Right ventricle myocardium superior (tissue), 1 donor: ENCODE measurements around the gene DSCAM. TPM values are rescaled to one million over a fixed set of nuclear protein-coding genes. Genes with fewer than 3 reads are reported as not detected.
"Not testable (repeated sequence)": the region's sequence is repeated elsewhere in the genome, so short reads cannot be mapped to it uniquely, and the experiment has no call there.

Source experiments
- ATAC-seq: fragments of 200-7000 bp; cut with Tn5 transposase; one replicate; pipeline ENCODE4 v1.9.1; 2020; ENCODE audit warnings: mild to moderate bottlenecking; ENCODE audit not compliant: poor library complexity
- DNase-seq: peaks from one replicate; pipeline ENCODE4 v3.0.0-alpha.2; 2020
- intact Hi-C: fragments of 100-400 bp; cut with DNase I; formaldehyde crosslinking; loops from one replicate; pipeline ENCODE4 v1.11.2; 2022
- total RNA-seq: library from RNA; stranded (reverse); fragmentation: NEBNext Ultra II Directional; extraction: Animal tissue kit (Norgen Biotek cat#: 25700); gene quantifications from one replicate; pipeline ENCODE4 v1.2.1, GENCODE V29; 2021
- donor health status: DM: no; HTN: yes; CAD: no; lungs with severe emphysema.

Gene DSCAM
- total RNA-seq, 1 donor from 2014 or later = not detected

DNA sequence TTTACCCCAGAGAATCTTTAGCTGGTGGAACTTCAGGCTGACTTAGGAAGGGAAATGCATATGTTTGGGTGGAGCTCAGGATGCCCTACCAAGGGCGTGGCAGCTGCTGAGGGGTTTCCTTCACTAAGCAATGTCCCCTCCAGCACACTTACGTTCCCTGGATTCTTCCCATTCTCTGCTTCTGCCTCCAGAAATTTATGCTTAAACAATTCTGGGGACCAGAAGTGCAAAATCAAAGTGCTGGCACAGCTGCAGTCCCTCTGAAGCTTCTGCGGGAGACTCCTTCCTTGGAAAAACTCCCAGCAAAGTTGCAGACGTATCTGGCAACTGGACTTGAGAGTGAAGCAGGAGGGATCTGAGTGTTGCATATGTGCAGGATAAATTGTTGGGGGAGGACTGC lies 576.9 kb downstream of the DSCAM start:
- intact Hi-C loops = no loop called here
- ATAC-seq (no peak), DNase-seq (no peak)

DNA sequence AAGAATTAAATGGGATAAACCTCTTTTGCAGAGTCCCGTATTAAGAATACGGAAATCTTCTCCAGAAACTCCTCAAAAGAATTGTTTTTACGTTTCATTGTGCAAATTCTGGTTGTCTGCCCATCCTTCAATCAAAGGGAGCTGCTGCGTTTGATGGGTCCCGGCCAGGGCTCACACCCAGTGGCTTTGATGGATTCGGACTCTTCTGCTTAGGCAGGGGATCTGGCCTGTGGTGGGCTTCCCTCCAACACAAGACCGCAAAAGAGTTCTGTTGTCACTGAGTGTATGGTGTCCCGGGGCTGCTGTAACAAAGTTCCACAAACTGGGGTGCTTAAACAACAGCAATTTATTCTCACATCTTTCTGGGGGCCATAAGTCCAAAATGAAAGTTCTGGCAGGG lies 577.7 kb downstream of the DSCAM start:
- DNase-seq (no peak), ATAC-seq (no peak)
- intact Hi-C loops = no loop called here

DNA sequence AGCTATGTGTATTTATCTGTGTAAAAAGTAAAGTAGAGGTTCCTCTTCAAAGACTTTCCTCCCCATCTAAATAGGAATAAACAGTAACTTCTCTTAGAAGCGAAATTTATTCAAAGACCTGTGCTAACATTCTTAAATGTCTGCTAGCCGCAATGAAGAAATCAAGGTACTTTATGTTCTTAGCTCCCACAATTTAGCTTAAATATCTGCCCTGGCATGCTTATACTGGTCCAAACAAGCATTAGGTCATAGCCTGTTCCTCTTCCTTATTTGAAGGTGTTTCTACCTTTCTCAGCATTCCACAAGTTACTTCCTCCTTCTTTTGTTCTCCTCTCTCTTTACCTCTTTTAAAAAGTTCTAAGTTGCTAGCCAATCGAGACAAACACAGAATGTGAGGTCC lies 588.5 kb downstream of the DSCAM start:
- intact Hi-C loops, DNase-seq, ATAC-seq: not testable (repeated sequence)

DNA sequence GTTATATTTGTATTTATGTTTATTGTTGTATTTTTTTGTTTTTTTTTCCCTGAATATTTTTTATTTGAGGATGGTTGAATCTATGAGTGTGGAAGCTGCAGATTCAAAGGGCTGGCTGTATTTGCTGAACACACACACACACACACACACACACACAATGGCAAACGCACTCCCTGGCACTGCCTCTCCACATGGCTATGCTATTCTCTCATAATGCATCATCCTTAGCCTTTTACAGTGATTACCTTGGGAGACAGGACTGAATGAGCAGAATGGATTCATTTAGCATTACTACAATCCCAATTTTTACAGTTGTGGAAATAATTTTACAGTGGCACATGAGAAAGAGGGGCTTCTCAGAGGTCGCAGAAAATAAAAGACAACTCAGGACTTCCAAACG lies 589.6 kb downstream of the DSCAM start:
- intact Hi-C loops = no loop called here

DNA sequence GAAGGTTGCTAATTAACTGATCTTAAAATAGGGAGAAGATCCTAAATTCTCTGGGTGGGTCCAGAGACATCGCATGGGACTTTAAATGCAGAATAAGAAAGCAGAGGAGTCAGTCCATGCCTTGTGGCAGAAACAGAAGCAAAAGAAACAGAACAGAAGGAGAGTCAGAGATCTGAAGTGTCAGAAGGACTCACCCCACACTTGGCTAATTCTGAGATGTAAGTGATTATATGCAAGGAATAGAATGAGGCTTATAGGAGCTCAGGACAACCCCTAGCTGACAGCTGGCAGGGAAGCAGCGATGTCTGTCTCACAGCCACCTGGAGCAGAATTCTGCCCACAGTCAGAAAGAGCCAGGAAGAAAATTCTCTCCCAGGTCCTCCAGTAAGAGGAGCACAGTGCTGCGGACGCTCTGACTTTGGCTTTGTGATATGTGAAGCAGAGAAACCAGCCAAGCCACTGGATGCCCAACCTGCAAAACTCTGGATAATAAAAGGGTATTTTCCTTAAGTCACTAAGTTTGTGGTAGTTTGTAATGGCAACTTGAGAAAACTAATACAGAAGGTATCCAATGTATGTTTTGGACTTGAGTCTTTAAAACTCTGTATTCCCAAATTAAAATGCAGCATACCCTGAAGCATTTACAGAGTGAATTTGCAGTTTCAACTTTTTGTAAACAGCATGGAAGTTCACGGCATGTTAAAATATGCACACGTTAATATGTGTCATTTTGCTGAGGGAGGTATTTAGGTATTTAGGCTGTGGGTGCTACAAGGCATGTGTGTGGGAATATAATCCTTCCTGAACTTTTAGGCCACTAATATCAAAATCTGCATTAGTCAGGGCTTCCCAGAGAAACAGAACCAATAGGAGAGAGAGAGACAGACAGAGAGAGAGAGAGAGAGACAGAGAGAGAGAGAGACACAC lies 591.2 kb downstream of the DSCAM start:
- intact Hi-C loops = no loop called here
- DNase-seq (no peak), ATAC-seq (no peak)

More for the DNA sequence above, 589.6 kb downstream of the DSCAM start:
- DNase-seq (no peak), ATAC-seq (no peak)

DNA sequence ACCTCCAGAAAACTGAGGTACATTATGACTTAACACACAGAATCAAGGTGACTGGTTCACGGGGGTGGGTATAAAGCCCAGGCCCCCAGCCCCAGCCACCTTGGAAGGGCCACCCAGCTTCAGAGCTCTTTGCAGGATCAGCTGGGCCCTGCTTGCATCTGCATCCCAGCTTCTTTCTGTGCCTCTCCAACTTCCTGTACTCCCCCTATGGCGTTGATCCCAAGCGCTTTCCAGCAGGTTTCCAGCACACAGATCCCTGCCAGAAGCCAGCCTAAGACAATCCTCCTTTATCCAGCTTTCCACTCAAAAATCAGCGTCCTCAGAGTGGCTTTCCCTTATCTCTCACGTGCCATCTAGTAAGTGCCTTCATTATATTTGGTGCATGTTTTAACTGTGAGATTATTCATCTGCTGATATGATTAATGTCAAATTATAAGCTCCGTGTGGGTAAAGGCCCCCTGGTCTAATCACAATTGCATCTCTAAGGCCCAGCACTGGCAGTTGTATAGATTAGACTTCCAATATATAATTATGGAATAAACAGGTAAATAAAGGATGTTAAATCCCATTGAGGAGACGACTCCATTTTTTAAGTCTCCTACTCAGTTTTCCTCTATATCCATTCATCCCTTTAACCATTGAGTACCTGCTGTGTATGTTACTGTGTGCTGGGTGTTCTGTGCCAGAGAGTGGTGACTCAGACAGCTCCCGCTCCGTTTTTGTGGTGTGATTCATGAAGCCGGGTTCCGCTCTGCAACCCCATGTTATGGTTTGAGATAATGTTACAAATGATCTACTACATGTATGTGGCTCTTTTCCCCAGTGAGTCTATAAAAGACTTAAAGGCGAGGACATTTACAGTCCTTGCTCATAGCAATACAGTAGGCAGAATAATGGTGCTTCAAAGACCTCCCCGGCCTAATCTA lies 592.2 kb downstream of the DSCAM start:
- DNase-seq (no peak), ATAC-seq (no peak)
- intact Hi-C loops = no loop called here

DNA sequence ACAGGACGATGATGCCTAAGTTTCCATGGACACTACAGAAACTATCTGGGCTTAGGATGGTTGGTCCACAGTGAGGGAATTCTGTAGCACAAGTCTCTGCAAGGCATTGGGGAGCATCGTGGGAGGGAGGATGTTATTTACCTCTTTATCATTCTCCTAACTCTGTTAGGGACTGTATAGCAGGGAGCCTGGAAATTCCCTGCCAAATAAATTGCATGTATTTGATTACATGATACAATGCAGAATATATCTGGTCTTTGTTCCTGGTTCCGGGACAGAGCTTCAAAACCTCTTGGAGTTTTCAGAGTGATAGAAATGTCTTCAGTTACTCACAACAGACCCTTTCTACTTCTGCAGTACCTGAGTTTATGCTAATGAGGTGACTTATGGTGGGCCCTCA lies 593.8 kb downstream of the DSCAM start:
- ATAC-seq = no peak
- DNase-seq = no peak
- intact Hi-C loops = no loop called here

DNA sequence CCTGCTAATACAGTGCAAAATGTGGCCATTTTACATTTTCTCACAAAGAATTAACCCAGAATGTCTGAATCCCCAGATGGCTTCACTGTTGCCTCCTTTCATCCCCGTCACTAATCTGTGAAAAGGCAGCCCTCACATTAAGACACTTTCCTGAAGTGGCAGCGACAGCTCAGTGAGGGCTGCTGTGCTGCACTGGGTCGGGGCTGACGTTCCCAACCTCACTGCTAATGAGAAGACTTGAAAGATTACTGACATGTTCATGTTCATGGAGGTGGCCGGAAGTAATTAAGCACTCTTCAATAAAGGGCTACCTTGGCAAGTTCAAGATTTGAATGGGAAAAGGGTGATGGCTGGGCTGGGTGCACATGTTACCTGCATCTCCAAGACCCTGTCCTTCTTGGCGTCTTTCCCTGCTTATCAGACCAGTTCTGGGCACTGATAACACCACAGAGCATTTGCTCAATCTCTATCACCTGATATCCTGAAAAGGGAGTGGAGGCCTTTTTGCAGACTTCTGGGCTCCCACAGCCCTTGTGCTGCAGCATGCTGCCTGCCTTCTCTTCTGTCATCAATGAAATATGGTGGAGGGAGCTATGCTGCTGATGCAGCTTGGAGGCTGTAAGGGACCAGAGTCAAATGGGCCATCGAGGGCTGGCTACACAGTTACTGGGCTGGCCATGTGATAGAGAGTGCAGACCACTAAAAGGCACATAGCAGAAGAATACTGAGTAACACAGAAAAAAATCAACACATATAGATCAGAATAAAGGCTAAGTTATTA lies 596.3 kb downstream of the DSCAM start:
- intact Hi-C loops = no loop called here
- ATAC-seq (no peak), DNase-seq (no peak)

DNA sequence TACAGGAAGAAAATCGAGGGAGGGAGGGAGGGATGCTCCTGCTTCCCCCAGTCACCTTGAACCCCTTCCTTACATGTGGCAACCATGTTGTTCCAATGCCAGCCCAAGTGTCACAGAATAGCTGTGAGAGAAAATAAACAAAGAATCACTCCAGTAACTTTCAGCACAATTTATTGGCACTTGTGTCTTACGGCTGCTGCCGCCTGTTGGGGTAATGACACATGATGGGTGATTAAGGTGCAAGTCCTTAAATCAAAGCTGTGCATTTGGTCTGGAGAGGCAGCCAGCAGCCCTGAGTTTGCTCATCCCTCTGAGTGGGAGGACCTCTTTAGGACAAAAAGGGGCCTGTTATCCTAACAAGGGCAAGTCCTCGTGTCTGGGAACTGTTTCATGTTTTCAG lies 602.0 kb downstream of the DSCAM start:
- ATAC-seq (no peak), DNase-seq (no peak)
- intact Hi-C loops = no loop called here

DNA sequence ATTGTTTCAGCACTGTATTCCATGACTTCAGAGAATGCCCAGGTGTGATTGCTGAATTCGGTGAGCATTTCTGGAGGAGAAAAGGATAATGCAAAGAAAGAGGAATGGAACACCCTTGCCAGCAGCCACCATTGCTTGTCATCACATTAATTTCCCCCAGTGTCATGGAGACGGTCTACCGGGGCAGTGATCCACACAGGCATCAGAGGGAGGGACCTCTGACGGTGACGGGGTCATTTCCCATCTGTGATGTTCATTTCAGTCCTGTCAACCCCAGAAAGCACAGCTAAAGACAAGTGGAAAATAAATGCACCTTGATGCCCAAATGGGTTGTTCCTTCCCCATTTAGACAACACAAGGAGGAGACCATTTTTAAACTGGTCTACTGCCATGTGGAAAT lies 603.3 kb downstream of the DSCAM start:
- ATAC-seq = no peak
- intact Hi-C loops = no loop called here
- DNase-seq = no peak

DNA sequence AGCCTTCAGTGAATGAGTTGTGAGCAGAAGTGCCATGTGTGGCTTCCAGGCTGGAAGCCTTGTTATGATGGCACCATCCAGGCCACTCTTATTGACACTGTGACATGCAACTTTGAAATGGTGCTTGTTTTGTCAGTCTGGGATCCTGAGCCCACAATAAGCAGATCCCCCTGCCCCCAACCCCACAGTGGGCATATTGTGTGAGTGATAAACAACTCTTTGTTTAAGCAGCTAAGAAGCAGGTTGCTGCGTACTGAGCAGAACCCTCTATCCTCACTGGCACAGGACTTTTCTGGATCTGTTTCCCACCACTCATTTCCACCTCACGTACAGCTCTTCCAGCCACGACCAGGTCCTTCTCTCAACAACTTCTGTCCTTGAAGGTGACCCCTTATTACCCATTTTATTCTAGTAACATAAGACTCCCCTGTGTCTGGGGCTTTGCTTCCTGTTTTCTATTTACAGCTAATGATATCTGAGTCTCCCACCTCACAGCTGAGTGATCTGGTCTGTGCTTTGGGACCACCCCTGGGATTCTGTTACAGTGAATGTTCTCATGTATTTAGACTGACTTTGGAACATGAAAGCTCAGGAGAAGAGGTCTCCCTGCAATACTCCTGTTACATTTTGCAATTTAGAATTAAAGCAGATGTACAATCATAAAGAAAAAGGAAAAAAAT lies 604.2 kb downstream of the DSCAM start:
- ATAC-seq (no peak), DNase-seq (no peak)
- intact Hi-C loops = no loop called here

DNA sequence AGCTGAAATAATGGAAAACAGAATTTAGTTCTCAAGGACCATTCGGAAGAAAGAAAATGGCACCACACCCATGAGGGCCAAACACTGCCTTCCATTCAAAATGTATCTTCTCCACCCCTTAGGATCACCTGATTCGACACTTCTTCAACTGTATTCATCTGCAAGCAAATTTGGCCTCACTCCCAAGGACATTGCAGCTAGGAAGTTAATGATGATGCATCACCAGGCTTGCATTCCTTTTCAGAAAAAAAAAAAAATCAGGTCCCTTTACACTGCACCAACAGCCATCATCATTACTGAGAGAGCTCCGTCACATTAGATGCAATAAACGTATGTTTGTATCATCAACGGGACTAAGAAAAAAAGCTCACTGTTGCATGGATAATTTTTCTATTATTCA lies 611.4 kb downstream of the DSCAM start:
- ATAC-seq (no peak), DNase-seq (no peak)
- intact Hi-C loops = no loop called here

DNA sequence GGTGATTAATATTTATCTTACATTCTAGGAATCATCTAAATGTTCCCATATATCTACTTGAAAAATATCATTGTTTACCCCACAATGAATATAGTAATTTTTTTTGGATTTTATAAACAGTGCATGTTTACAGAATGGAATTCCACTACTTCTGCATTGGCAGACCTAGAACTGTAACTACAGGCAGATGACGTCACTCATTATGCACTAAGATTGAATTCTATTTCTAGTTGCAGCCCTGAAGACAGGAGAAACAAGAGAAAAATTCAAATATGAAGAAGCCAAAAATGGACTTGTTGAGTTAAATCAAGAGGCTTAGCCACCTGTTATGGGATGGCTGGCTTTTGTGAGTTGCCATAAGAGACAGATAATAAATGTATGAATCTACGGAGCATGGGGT lies 615.0 kb downstream of the DSCAM start:
- intact Hi-C loops = no loop called here
- no peak for ATAC-seq
- no peak for DNase-seq

DNA sequence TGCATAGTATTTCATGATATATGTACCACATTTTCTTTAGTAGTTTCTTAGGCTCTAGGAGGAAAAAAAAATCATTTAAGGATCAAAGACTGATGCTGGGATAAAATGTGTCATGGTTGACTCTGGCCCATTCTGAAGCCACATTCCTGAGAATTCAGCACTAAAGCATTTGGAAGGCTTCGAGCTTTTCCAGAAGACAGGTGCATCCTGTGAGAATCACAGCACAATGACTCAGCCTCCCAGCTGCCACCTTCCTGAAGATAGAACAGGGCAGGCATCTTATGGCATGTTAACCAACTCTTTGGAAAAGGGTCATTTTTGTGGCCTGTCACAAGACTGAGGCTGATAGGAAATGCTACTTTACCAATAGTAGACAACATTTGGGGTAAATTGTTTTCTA lies 619.9 kb downstream of the DSCAM start:
- ATAC-seq (no peak), DNase-seq (no peak)
- intact Hi-C loops = no loop called here

DNA sequence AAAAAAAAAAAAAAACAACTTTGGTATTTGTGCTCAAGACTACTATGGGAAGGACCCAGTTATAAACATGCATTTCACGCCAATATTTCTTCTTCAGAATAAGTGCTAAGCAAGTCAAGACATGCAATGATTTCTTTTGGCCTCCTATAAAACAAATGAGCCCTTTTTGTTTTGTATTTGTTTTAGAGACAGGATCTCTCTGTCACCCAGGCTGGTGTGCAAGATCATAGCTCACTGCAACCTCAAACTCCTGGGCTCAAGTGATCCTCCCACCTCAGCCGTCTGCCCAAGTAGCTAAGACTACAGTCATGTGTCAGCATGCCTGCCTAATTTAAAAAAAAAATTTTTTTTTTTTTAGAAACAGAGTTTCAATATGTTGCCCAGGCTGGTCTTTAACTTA lies 631.0 kb downstream of the DSCAM start:
- DNase-seq (no peak), ATAC-seq (no peak)
- intact Hi-C loops = no loop called here

DNA sequence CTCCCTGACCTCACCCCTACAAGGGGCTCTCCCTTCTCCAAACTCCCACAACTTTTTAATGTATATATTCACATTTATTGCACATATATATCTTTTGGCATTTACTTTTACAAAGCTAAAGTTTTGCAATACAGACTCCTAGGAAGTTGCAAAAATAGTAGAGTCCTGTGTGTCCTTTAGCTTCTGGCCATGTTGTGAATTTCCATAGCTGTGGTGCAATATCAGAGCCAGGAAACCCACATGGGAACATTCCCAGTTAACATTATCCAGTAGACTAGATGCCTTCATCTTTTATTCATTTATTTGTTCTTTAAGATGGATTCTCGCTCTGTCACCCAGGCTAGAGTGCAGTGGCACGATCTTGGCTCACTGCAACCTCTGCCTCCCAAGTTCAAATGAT lies 636.7 kb downstream of the DSCAM start:
- intact Hi-C loops = no loop called here
- DNase-seq (no peak), ATAC-seq (no peak)

DNA sequence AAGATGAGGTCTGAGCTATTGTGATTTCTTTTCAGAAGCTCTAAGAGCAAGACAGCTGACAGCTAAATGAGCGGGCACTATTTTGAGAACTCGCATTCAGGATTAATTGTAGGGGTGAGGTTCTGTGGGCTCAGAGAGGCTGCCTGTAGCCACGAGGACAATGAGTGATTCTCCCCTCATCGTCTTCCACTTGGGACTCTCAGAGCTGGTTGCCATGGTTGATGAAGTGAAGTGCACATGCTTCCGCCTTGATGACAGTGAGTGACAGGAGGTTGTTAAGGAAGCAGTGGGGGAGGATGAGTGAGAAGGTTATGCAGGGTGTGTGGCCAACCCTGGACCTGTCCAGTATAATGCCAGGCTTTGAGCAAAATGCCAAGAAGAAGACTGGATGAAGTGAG lies 638.0 kb downstream of the DSCAM start:
- intact Hi-C loops = no loop called here
- no peak for ATAC-seq
- no peak for DNase-seq

DNA sequence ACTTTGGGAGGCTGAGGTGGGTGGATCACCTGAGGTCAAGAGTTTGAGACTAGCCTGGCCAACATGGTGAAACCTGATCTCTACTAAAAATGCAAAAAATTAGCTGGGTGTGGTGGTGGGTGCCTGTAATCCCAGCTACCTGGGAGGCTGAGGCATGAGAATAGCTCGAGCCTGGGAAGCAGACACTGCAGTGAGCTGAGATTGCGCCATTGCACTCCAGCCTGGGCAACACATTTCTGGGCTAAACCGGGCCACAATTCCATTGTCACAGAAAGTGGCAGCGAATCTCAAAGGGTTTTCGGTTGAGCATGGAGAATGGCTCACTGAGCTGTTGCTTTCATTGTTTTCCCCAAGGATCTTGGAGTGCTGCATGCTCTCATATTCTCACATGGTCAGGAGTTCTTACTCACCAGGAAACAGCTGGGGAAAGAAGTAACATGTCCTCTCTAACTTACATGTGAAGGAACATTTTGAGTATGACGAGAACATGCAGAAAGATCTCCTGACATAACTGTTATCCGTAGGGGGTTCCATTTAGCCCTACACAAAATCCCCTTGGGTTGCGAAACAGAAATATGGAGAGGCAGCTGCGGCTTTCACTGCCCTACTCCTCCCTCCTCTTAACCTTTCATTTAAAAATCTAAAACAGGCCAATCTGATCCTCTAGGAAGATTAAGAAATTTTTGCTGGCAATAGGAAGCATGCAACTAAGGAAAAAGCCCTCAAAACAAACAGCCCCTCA lies 638.6 kb downstream of the DSCAM start:
- intact Hi-C loops = no loop called here

More for the DNA sequence above, 638.6 kb downstream of the DSCAM start:
- DNase-seq = no peak
- ATAC-seq = no peak
